ENCODE data around the gene EXOC7. TPM values are rescaled to one million over a fixed set of nuclear protein-coding genes. Genes with fewer than 3 reads are reported as not detected.

Gene EXOC7
- total RNA-seq, 1 donor from 2014 or later, result 79.8 TPM

- TF ChIP-seq POLR2A (IDR thresholded peaks at IDR 0.05) (no peak), POLR2AphosphoS5 (IDR thresholded peaks at IDR 0.05; ENCODE audit: insufficient read depth in 1 of 2, low read depth in 1 of 2) (no peak), CTCF (IDR thresholded peaks at IDR 0.05) (no peak)
- intact Hi-C loops (cut with DNase I), result no loop called here
- H3K27ac ChIP-seq, result no peak overlapping the region
- no peaks in the 10 kb centered on the region for H3K4me1 ChIP-seq
- no peaks in the 10 kb centered on the region for H3K27me3 ChIP-seq
- no peaks in the 10 kb centered on the region for H3K9me3 ChIP-seq
- no peaks in the 10 kb centered on the region for H3K36me3 ChIP-seq
- no peak for DNase-seq (ENCODE audit: extremely low spot score in 2 of 2)
- no peak overlapping the region for H3K4me3 ChIP-seq
Measured at GRCh38 chr17:76115138-76115754, 11.7 kb upstream of the EXOC7 start.

GRCh38 chr17:76111956-76112355 lies 8.4 kb upstream of the EXOC7 start:
- Histone ChIP-seq H3K4me1 (no peaks in the 10 kb centered on the region), H3K27me3 (no peaks in the 10 kb centered on the region), H3K36me3 (no peaks in the 10 kb centered on the region), H3K4me3 (no peak overlapping the region), H3K9me3 (no peaks in the 10 kb centered on the region), H3K27ac (no peak overlapping the region)
- intact Hi-C loops (cut with DNase I), result no loop called here
- DNase-seq (ENCODE audit: extremely low spot score in 2 of 2), result no peak
- no peak for TF ChIP-seq CTCF (IDR thresholded peaks at IDR 0.05)
- no peak for TF ChIP-seq POLR2A (IDR thresholded peaks at IDR 0.05)
- TF ChIP-seq POLR2AphosphoS5 (IDR thresholded peaks at IDR 0.05; ENCODE audit: insufficient read depth in 1 of 2, low read depth in 1 of 2), result no peak

- TF ChIP-seq CTCF (IDR thresholded peaks at IDR 0.05) (no peak), POLR2AphosphoS5 (IDR thresholded peaks at IDR 0.05; ENCODE audit: insufficient read depth in 1 of 2, low read depth in 1 of 2) (no peak), POLR2A (IDR thresholded peaks at IDR 0.05) (no peak)
- Histone ChIP-seq H3K4me3 (no peak overlapping the region), H3K4me1 (peaks cover 16% of the 10 kb centered on the region), H3K9me3 (no peaks in the 10 kb centered on the region), H3K27me3 (no peaks in the 10 kb centered on the region), H3K36me3 (no peaks in the 10 kb centered on the region), H3K27ac (no peak overlapping the region)
- intact Hi-C loops (cut with DNase I), result no loop called here
- DNase-seq (ENCODE audit: extremely low spot score in 2 of 2), result no peak
Measured at GRCh38 chr17:76107509-76107908, 3.9 kb upstream of the EXOC7 start.

GRCh38 chr17:76106703-76107102 lies 3.1 kb upstream of the EXOC7 start:
- DNase-seq (ENCODE audit: extremely low spot score in 2 of 2), result no peak
- H3K27me3 ChIP-seq, result no peaks in the 10 kb centered on the region
- H3K4me1 ChIP-seq, result peaks cover 24% of the 10 kb centered on the region
- H3K36me3 ChIP-seq, result no peaks in the 10 kb centered on the region
- TF ChIP-seq POLR2AphosphoS5 (IDR thresholded peaks at IDR 0.05; ENCODE audit: insufficient read depth in 1 of 2, low read depth in 1 of 2) (no peak), CTCF (IDR thresholded peaks at IDR 0.05) (no peak), POLR2A (IDR thresholded peaks at IDR 0.05) (no peak)
- no peak overlapping the region for H3K4me3 ChIP-seq
- H3K27ac ChIP-seq, result no peak overlapping the region
- H3K9me3 ChIP-seq, result no peaks in the 10 kb centered on the region
- intact Hi-C loops (cut with DNase I), result no loop called here

- no peak overlapping the region for H3K4me3 ChIP-seq
- intact Hi-C loops (cut with DNase I), result no loop called here
- no peaks in the 10 kb centered on the region for H3K27me3 ChIP-seq
- no peak for DNase-seq (ENCODE audit: extremely low spot score in 2 of 2)
- H3K4me1 ChIP-seq, result peaks cover 25% of the 10 kb centered on the region
- H3K9me3 ChIP-seq, result no peaks in the 10 kb centered on the region
- H3K36me3 ChIP-seq, result peaks cover 0 to 14% of the 10 kb centered on the region in 2 donors
- no peak for TF ChIP-seq POLR2A (IDR thresholded peaks at IDR 0.05)
- no peak for TF ChIP-seq CTCF (IDR thresholded peaks at IDR 0.05)
- no peak for TF ChIP-seq POLR2AphosphoS5 (IDR thresholded peaks at IDR 0.05; ENCODE audit: insufficient read depth in 1 of 2, low read depth in 1 of 2)
- H3K27ac ChIP-seq, result no peak overlapping the region
Measured at GRCh38 chr17:76104896-76105231, 1.3 kb upstream of the EXOC7 start.

Data from vagina (tissue), 2 donors.